Endodermal cell (in vitro differentiated cells): Measurements from ENCODE around the gene POC1B. TPM values are rescaled to one million over a fixed set of nuclear protein-coding genes. Genes with fewer than 3 reads are reported as not detected.

ENCODE experiments used
- DNase-seq: peaks from one replicate; pipeline ENCODE4 v3.0.0-alpha.2; 2017
- H3K27ac ChIP-seq: 2 replicates; pipeline ENCODE4 v1.5.1; 2013; ENCODE audit warnings: mild to moderate bottlenecking, low read depth, low read length, moderate library complexity
- H3K27me3 ChIP-seq: 2 replicates; pipeline ENCODE4 v1.6.1; 2013; ENCODE audit warnings: mild to moderate bottlenecking, low read length, moderate library complexity; ENCODE audit not compliant: insufficient read depth, control insufficient read depth, poor library complexity, severe bottlenecking
- H3K36me3 ChIP-seq: 2 replicates; pipeline ENCODE4 v1.7.0; 2013; ENCODE audit warnings: mild to moderate bottlenecking, low read length, moderate library complexity; ENCODE audit not compliant: control insufficient read depth, insufficient read depth
- H3K4me1 ChIP-seq: one replicate; pipeline ENCODE4 v1.7.0; 2013; ENCODE audit warnings: low read length; ENCODE audit not compliant: control insufficient read depth, insufficient read depth
- H3K4me3 ChIP-seq: 2 replicates; pipeline ENCODE4 v1.5.1; 2013; ENCODE audit warnings: mild to moderate bottlenecking, low read length, moderate library complexity
- H3K9ac ChIP-seq: 2 replicates; pipeline ENCODE4 v1.6.1; 2013; ENCODE audit warnings: mild to moderate bottlenecking, low read length, moderate library complexity; ENCODE audit not compliant: poor library complexity, severe bottlenecking; ENCODE audit errors: extremely low read depth
- H3K9me3 ChIP-seq: 2 replicates; pipeline ENCODE4 v1.6.1; 2013; ENCODE audit warnings: mild to moderate bottlenecking, low read length, moderate library complexity; ENCODE audit not compliant: control insufficient read depth
- H3K27ac Mint-ChIP-seq: 2 replicates; pipeline ENCODE4 v1.8.0; 2020; ENCODE audit warnings: mixed read lengths
- H3K27me3 Mint-ChIP-seq: 2 replicates; pipeline ENCODE4 v1.8.0; 2021; ENCODE audit warnings: mild to moderate bottlenecking, mixed read lengths; ENCODE audit not compliant: insufficient read depth
- H3K36me3 Mint-ChIP-seq: 2 replicates; pipeline ENCODE4 v1.8.0; 2020; ENCODE audit warnings: low read depth, mixed read lengths
- H3K4me1 Mint-ChIP-seq: 2 replicates; pipeline ENCODE4 v1.8.0; 2020; ENCODE audit warnings: mixed read lengths
- H3K4me3 Mint-ChIP-seq: 2 replicates; pipeline ENCODE4 v1.8.0; 2020; ENCODE audit warnings: mild to moderate bottlenecking, moderate library complexity, mixed read lengths
- H3K9me3 Mint-ChIP-seq: 2 replicates; pipeline ENCODE4 v1.8.0; 2020; ENCODE audit warnings: mild to moderate bottlenecking, mixed read lengths
- WGBS, 2 experiments: methylation state at CpG; one replicate each; pipeline versions ENCODE4 v1.1.5 to v1.1.7; 2013; ENCODE audit warnings: missing lambda C conversion rate in 2 of 2, mixed read lengths in 1 of 2; ENCODE audit not compliant: insufficient coverage in 1 of 2, insufficient read length in 1 of 2; 5-methylcytosine and 5-hydroxymethylcytosine counted together
- total RNA-seq, 2 donors: library from RNA; stranded (reverse); fragmentation: NEBNext Ultra II Directional in 1 of 2; extraction: Animal tissue kit (Norgen Biotek cat#: 25700) in 1 of 2; gene quantifications; 2 replicates in 1 of 2; 3 replicates in 1 of 2; pipeline ENCODE4 v1.2.1, GENCODE V29; 2021
- TF ChIP-seq, protein P1 (sequence below): fragments of 200-600 bp; sonication (generic); conservative IDR thresholded peaks from 2 replicates; pipeline ENCODE4 v1.5.0; 2021; ENCODE audit warnings: antibody characterized with exemption, mild to moderate bottlenecking

Gene POC1B
- total RNA-seq, 2 donors from 2014 or later: 22.3 to 36.1 TPM

DNA sequence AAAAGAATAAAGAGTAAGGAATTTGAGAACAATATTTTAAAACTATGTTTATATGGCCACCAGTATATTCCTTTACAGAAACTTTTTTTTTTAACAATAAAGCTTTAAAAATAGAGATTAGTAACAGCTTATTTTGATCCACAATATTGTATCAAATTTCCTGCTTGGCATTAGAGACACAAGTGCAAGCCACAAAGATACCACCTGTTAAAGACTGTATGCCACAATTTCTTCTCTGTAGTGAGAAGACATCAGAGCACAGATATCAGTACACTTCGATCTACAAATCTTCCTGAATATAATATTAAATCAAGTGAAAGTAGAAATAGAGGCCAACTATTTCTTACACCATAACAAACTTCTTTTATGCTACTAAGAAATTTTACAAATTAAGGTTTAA is 69.3 kb downstream of the POC1B start:
- WGBS, 2 experiments: no CpG with 5 or more reads among the region's 1 CpG
- no peaks in the 10 kb centered on the region for H3K27me3 ChIP-seq
- H3K27ac Mint-ChIP-seq: no peak overlapping the region
- peaks cover 40% of the 10 kb centered on the region for H3K4me1 Mint-ChIP-seq
- DNase-seq: no peak
- H3K9ac ChIP-seq: no peak overlapping the region
- no peak overlapping the region for H3K4me3 Mint-ChIP-seq
- TF ChIP-seq, protein P1, sequence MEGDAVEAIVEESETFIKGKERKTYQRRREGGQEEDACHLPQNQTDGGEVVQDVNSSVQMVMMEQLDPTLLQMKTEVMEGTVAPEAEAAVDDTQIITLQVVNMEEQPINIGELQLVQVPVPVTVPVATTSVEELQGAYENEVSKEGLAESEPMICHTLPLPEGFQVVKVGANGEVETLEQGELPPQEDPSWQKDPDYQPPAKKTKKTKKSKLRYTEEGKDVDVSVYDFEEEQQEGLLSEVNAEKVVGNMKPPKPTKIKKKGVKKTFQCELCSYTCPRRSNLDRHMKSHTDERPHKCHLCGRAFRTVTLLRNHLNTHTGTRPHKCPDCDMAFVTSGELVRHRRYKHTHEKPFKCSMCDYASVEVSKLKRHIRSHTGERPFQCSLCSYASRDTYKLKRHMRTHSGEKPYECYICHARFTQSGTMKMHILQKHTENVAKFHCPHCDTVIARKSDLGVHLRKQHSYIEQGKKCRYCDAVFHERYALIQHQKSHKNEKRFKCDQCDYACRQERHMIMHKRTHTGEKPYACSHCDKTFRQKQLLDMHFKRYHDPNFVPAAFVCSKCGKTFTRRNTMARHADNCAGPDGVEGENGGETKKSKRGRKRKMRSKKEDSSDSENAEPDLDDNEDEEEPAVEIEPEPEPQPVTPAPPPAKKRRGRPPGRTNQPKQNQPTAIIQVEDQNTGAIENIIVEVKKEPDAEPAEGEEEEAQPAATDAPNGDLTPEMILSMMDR: no peak
- no peaks in the 10 kb centered on the region for H3K9me3 ChIP-seq
- H3K9me3 Mint-ChIP-seq: no peaks in the 10 kb centered on the region
- H3K36me3 Mint-ChIP-seq: no peaks in the 10 kb centered on the region
- no peak overlapping the region for H3K27ac ChIP-seq
- H3K36me3 ChIP-seq: no peaks in the 10 kb centered on the region
- H3K4me1 ChIP-seq: peaks cover 17% of the 10 kb centered on the region
- no peak overlapping the region for H3K4me3 ChIP-seq
- H3K27me3 Mint-ChIP-seq: no peaks in the 10 kb centered on the region

DNA sequence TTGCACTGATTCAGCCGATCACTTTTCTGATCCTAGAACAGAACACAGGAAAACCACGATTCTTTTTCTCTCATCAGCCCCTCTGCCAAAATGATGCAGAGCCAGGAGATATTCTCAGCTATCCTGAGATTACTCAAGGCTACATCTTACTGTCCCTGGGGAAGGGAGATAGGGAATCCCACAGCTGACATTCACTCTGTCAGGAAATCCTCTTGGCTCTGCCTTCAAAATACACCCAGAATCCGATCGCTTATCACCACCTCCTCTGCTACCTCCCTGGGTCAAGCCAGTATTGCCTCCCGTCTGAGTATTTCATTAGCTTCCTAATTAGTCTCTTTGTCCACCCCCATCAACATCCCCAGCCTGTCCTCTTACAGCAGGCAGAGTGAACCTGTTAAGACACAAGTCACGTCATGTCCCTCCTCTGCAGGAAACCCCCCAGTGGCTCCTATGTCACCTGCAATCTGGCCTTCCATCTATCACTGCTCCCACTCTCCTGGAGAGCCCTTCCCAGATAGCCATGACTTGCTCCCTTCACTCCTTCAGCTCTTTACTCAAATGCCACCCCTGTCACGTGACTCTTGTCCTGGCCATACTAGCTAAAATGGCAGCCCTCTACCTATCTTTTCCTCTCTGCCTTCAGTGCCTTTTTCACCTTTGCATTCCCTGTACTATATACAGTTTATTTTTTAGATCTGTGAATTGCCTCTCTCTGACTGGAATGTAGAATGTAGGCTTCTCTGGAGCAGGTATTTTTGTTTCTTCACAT is 71.6 kb downstream of the POC1B start:
- Histone ChIP-seq H3K27me3 (no peaks in the 10 kb centered on the region), H3K4me3 (no peak overlapping the region), H3K4me1 (peaks cover 14% of the 10 kb centered on the region), H3K9me3 (no peaks in the 10 kb centered on the region), H3K36me3 (no peaks in the 10 kb centered on the region), H3K27ac (peak overlapping the region; percentile 34), H3K9ac (peak overlapping the region; percentile 7)
- TF ChIP-seq, protein P1: peak; percentile 23
- Mint-ChIP-seq H3K4me3 (no peak overlapping the region), H3K4me1 (peaks cover 40% of the 10 kb centered on the region), H3K9me3 (no peaks in the 10 kb centered on the region), H3K36me3 (no peaks in the 10 kb centered on the region), H3K27ac (peak overlapping the region; percentile 47), H3K27me3 (no peaks in the 10 kb centered on the region)
- WGBS, 2 experiments: 67 to 77% methylated on average over 4 to 7 of the region's 7 CpGs
- peak; percentile 77 for DNase-seq

DNA sequence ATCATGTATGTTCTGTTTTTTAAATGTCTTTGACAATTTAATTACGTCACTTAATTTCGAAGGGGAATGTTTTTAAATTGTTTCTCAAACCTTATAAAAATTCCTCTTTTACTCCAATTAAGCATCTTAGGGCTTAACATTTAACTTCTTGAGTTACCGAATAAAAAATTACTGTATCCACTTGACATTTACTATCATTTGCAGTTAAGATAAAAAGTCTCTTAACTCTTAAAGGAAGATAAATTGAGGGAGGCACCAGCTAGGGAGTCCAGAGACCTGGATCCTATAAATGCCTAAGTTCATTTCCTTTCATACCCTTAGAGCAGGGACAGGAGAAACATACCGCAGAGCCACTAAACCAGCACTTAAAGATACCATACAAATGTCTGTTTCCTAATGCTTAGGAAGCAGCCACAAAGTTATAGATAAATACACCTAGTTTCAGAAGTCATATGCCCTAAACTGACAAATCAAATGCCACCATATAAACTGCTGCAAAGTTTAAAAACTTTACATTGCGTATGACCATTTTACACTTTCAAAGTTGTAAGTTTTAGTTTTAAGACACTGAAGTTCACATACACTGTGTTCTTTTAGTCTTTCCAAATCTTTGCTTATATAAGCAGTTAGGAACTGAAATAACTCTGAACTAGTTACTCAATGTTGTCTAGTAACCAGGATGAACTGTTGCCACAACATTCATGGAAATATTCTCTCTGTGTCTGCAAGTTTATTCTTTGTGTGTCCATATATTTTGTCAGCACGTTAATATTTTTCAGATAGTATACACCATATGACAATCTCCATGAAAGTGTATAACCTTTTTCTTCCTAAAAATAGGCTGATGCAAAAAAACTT is 72.5 kb downstream of the POC1B start:
- TF ChIP-seq, protein P1: no peak
- no peaks in the 10 kb centered on the region for H3K36me3 Mint-ChIP-seq
- peaks cover 14% of the 10 kb centered on the region for H3K4me1 ChIP-seq
- peak overlapping the region; percentile 34 for H3K27ac ChIP-seq
- H3K9me3 Mint-ChIP-seq: no peaks in the 10 kb centered on the region
- H3K9ac ChIP-seq: peak overlapping the region; percentile 7
- H3K27me3 ChIP-seq: no peaks in the 10 kb centered on the region
- WGBS, 2 experiments: 92 to 100% methylated on average over 2 to 6 of the region's 6 CpGs
- no peaks in the 10 kb centered on the region for H3K27me3 Mint-ChIP-seq
- DNase-seq: no peak
- no peaks in the 10 kb centered on the region for H3K9me3 ChIP-seq
- H3K36me3 ChIP-seq: no peaks in the 10 kb centered on the region
- no peak overlapping the region for H3K4me3 Mint-ChIP-seq
- H3K4me1 Mint-ChIP-seq: peaks cover 38% of the 10 kb centered on the region
- no peak overlapping the region for H3K4me3 ChIP-seq
- H3K27ac Mint-ChIP-seq: no peak overlapping the region
